Activated T-cell treated with anti-CD3 and anti-CD28 coated beads for 1 hour (primary cell): Measurements from ENCODE around the gene SIRT7.

ENCODE experiments used
- DNase-seq: peaks from one replicate; pipeline ENCODE4 v3.0.0-alpha.2; 2020; ENCODE audit warnings: low read depth

Gene SIRT7

DNA sequence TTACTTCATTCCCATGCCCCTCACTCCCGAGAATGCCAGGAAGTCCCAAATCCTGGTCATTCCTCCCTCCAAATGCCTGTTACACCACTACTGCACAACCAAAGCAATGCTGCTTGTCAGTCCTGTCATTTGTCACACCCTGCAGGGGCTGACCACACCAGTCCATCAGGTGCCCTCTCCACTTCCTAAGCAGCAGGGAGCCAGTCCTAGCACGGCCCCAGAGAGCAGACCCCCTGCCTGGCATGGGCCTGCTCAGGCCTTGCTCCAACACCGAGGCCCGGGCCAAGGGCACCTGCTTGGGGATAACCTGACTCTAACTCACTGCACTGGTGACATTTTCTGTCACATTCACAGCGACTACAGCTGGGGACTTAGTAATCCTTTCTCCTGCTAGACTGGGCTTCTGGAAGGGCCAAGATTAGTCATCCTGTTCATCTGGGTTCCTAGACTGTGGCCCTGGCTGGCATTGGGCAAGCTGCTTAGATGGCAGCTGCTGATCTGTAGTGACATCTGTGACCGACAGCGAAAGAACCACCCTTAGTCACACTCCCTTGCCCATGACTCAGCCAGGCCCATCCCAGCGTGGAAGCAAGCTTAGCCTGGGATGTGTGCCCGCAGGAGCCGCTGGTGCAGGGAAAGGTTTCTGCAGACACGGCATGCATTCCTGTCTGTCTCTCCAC, 32.0 kb downstream of the SIRT7 start:
- DNase-seq, result no peak

DNA sequence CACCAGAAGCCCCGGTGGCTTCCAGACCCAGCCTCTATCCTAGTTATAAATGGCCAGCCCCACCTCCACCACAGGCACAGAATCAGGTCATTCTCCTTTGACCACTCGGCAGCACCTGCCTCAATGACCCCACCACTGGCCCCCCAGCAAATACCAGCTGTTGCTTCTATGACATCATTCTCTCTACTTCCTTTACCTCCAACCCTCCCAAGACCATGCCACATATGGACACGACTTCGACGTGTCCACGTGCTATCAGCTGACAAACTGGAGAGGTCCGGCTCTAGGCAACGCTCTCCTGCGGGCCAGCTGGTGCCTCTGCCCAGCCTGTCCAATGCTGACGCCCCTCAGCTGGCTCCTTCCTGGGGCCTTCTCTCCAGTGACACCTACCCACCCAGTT, 32.5 kb downstream of the SIRT7 start:
- no peak for DNase-seq

DNA sequence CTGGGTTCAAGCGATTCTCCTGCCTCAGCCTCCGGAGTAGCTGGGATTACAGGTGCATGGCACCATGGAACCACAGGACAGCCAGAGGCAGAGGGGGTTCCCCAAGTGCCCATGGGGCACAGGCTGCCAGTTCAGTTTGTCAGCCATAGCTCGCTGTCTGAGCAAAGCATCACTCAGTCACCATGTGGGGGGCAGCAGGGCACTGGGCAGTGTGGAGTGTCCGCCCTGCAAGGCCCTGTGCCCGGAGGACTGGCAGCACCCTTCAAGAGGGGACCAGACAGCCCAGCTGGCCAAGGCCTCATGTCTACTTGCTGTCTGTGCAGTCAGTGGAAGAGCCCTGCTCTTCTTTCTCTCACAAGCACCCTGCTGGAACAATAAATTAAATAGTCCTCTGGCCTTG, 33.0 kb downstream of the SIRT7 start:
- DNase-seq, result no peak

DNA sequence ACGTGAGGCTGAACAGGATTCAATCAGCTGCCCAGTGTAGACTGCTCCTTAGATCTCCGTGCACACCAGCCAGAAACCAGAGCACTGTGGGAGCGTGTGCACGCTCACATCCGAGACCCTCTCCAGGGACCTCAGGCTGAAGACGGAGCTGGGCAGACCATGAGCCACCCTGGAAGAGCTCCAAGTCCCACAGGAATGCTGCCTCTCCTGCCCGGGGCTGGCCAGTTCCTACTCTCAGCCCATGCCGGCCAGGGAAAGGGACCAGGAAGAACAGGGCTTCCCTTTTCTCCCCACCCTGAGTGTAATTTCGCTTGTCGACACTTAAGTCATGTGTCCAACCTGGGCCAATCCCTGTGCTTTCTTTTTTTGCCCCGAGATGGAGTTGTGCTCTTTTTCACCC, 33.5 kb downstream of the SIRT7 start:
- DNase-seq, result no peak

DNA sequence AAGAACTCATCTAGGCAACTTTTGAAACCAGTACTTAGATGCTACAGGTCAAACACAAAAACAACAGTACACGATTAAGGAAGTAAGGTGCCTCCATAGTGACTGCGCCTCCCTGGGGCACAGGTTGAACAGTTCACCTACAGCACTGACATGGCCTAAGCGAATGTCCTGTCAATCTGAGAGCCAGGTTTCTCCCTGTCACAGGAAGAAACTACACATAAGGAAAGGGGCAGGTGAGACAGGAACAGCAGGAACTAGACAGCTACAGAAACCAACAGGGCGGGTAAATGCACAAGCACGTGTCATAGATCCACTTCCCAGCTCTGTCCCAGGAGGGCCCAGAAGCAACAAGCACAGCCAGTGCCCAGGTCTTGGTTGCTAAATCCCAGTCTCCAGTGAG, 38.9 kb downstream of the SIRT7 start:
- DNase-seq, result no peak

DNA sequence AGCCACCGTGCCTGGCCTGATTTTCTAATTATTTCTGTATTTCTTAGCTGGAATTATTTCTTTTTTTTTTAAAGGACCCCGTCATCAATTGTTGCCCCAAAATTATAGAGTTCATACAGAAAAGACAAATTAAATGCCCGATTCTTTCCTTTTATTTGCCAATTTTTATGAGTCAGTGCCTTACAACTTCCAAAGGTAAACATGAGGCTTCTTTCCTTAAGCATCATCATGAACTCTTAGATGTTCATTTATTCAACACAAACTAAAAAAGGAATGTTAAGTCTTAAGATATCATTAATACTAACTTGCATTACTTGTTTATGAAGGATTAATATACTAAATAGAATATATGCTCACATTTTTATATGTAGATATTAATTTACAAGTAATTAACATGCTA, 39.7 kb downstream of the SIRT7 start:
- no peak for DNase-seq

DNA sequence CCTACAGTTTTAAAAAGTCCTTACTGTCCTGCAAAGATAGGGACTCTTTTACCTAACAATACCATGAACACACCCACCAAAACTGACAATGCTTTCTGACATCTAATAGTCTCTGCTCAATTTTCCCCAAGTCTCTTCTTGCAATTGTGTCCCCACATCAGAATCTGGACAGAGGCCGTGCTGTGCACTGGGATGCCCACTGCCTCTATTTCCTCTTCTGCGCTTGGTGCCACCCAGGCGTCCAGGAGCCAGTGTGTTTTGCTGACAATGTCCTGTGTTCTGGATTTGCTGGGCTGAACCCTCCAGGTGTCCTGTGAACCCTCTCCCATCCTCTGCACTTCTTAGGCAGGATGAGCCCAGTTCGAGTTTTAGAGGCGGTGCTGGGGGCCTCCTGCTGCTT, 40.4 kb downstream of the SIRT7 start:
- DNase-seq, result no peak

DNA sequence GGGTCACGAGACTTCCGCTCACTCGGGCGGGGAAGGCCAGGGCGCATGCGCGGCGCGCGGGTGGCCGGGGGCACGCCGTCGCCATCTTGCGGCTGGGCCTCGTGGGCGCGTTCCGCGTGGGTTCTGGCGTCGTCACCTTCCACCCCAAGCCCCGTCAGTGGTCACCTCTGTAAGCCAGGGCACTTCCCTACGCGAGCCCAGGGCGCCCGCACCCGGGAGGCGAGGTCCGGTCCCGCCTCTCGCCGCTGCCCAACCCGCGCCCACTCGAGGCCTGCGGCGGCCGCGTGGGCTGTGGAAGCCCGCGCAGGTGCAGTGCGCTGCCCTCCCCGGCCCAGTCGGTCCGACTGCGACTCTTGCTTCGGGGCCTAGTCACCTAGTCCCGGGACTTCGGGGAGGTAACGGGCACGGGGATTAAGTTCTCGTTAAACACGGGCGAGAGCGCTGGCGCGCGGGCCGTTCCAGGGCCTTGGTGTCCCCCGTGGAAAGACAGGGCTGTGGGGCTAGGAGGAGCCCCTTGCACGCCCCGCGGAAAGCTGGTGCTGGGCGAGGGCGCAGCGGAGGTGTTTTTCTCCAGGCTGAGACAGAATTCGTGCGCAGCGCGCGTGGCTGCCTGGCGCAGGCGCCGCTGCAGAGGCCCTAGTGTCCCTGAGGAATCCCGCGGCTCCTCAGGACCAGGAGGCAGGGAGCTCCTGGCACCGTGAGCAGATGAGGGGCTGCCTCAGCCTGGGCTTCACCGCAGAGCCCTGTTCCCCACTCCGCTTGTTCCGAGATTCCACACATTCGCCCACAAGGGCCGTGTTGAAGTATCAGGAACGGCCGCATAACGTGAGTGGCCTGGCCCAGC, 46.4 kb downstream of the SIRT7 start:
- peak; percentile 95 for DNase-seq

DNA sequence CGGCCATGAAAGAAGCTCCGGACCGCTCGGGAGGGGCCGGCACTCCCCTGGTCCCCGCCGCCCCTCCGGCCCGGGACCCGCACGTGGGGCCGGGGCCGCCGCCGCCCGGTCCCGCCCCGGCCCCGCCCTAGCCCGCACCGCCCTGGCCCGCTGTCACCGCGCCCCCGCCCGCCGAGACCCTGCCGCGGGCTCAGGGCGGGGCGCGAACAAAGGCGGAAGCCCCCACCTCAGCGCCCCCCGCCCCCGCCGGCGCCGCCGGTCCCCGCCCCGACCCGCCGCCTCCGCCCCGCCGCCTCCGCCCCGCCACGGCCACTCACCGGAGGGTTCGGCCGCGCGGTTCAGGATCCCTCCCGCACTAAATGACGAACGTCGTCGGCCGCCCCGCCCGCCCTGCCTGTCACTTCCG, 47.0 kb downstream of the SIRT7 start, which contains the start of gene ARHGDIA:
ARHGDIA (minus strand) TSS at position 357 of the 406 bp plus-strand sequence. CDS start 1,407 bp downstream, outside the sequence.
- no peak for DNase-seq

DNA sequence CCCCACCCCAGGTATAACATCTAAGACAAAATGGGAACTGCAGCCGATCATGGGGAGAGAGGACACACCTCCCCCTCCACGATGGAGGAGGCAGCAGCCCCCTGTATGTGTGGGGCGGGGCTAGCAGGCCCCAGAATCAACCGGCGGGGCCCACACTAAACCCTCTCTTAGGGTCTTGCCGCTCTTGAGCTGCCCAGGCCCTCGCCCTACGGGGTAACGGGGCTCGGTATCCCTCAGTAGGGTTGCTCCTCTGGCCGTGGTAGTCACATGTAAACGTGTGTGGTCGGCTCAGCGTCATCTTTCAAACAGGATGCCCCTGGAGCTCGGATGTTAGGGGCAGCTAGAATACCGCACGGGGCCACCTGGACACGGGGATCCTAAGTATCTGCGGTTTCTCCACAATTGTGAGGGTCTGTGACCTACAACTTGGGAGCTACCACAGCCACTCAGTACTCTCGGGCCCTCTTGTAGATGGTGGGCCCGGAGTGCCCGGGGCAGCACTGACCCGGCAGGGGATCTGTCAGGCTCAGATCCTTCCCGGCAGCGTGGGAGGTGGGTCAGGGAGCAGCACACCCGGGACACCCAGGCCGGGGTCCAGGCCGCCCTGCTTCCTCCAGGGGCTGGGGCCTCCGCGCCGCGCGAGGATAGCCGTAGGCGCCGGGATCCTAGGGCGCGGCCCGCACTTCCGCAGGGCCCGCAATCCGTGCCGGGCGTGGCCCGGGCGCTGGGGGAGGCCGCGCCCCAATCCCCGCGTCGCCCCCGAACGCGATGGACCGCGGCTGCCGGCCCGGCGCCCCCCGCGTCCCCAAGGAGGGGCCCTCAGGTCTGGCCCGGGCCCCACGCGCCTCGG, 47.6 kb downstream of the SIRT7 start:
- no peak for DNase-seq

DNA sequence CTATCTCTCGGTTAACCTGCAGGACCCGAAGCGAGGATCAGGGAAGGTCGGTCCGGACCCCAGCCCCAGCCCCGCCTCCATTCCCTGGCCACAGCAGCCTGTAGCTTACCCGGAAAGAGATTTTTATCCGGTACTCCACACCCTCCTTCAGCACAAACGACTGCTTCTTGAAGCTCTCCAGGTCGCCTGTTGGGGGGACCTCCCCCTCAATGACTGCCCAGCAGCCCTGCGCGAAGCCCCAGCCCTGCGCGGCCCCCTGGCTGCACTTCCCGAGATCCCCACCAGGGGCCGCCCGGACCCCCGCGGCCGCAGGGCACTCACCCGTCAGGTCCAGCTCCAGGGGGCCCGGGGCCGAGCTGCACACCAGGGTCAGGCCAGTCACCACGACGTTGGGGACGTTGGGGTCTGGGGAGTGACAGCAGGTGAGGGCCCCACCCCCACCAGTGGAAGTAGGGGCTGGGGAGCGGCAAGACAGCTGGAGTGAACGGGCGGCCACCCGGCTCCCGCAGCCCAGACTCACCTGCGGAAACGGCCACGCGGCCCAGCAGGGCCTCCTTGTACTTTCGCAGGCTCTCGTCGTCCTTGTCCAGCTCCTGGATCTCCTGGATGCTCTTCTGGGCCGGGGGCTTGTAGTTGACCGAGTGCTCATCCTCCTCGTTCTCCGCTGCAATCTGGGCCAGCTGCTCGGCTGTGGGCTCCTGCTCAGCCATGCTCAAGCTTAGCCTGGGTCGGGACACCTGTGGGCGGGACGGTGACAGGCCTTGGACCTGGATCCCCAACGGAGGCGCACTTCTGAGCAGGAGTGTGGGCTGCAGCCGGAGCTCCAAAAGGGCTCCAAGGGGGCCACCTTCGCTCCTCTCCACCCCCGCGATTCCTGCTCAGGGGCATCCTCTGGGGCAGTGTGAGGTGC, 48.5 kb downstream of the SIRT7 start:
- DNase-seq, result no peak

DNA sequence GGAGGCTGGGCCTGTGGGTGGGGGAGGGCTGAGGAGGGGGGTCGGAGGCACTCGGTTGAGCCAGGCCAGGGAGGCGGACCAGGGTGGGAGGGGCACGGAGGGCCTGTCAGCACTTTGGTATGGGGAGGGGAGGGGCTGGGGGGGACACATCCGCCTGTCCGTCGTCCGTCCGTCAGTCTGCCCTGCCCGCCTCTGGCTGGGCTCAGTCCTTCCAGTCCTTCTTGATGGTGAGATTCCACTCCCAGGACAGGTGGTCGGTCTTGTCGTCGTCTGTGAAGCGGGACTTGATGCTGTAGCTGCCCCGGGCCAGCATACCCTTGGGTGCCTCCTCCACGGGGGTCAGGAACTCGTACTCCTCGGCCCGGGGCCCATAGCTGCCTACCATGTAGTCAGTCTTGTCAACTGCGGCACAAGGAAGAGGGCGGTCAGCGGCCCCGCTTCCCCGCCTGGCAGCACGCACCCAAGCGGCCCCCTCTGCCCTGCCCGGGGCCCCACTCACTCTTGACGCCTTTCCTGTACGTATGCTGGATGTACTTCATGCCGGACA, 49.2 kb downstream of the SIRT7 start:
- no peak for DNase-seq

DNA sequence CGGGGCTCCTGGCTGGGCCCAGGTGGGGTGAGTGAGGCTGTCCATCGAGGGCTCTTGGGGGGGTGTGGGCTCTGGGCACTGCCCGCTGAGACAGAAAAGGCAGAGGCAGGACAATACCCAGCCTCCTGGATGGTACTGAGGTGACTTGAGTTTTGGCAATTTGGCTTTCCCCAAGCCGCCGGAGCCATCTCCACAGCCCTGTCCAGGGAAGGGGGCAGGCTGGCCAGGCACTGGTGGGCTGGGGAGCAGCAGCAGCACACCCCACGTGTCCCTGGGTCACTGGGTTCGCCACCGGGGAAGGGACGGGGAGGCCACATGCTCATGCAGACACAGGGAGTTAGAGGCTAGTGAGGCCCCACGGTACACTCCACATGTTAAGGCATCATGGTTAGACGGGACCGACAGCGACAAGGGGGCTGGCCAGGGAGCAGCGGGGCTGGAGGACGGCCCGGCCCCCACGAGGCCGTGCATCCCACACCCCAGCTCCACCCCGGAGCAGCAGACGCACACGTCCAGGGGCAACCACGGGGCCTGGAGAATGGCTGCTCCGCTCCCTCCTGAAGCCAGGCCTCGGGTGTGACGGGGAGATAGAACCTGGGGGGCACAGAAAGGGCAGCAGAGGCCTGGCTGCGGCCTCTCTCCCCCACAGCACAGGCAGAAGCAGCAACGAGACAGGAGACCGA, 49.8 kb downstream of the SIRT7 start:
- DNase-seq, result no peak

DNA sequence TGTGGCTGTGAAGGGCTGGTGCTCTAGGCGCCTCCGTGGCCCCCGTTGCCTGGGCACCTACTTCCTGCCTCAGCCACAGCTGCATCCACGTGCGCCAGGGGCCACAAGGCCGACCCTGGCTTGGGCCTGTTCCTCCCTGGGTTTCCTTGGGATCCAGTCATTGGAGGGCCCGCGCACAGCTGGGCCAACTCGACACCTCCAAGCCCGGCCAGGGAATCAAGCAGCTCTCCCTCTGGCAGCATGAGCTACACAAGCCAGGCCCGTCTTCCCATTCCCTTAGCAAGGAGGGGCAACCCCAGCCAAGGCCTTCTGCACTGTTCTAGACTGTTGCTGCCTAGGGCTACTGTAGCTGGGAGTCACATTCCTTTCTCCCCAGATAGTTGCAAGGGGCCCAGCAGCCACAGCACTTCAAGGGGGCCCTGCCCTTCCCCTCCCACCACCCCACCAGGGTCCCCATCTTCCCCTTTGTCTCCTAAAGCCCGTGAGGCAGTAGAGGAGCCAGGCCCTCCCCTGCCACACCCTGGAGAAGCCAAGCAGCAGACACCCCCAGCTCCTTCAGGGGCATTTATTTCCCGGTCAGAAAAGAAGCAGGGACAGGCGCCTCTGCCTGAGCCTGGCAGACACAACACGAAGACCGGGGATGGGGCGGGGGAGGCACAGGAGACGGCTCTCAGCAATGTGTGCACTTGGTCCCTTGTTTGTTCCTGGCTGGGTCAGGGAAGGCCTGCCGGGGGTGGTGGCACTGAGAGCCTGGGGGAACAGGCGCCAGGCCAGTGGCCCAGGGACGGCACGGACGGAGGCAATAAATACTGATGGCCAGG, 50.6 kb downstream of the SIRT7 start:
- no peak for DNase-seq

DNA sequence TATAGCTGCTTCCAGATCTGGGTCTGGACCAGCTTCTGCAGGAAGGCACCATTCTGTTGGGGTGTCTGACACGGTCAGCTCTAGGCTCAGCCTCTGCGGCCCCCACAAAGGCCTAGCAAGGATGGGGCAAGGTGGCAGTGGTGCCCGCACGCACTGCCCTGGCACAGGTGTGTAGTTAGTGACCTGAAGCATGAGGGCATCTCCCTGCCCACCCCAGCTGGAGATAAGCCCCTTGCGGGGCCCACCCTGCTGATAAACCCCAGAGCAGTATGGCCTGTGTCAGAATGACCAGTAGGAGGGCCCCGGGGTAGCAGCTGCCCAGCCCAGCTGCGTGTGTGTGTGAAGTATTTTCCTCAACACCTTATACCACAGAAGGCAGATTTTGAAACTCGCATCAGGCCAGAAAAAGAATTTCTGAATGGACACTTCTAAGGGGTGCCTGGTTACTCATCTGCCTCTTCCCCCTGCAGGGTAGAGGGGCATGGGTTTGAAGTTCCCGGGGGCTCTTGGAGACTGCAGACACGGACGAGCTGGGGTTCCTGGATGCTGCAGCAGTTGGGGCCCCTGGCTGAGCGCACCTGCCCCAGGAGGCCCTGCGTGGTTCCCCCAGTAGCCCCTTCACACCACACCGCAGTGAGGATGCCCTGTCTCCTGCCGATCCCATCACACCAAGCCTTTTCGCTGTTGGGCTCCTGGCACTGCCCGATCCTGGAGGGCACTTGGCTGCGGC, 51.4 kb downstream of the SIRT7 start:
- DNase-seq, result no peak

DNA sequence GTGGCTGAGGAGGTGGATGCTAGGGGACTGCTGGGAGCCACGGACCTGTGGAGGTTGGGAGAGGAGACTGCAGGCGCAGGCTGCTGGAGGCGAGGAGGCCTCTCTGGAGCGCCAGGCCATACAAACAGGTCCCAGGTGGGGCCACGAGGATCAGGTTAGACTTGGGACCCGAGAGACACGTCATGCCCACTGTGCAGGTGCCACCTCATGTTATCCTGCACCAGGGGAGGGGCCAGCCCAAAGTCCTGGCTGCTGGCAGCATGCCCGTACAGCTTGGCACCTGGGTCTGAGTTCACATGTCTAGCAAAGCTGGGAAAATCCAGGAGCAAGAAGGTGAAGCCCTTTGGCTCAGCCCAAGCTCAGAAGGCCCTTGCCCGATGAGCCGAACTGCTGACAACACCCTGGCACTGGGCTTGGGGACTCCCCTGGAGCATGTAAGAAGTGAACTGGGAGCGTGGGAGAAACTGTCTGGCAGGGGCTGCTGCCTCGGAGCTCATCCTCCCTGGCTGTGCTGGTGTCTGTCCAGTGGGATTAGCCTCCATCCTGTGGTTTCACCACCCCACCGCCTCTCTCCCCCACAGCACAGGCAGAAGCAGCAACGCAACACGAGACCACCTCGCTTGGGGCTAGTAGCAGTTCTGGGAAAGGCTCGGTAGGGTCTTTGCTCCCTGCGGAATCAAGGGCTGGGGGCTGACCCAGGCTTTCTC, 52.1 kb downstream of the SIRT7 start:
- DNase-seq, result no peak

DNA sequence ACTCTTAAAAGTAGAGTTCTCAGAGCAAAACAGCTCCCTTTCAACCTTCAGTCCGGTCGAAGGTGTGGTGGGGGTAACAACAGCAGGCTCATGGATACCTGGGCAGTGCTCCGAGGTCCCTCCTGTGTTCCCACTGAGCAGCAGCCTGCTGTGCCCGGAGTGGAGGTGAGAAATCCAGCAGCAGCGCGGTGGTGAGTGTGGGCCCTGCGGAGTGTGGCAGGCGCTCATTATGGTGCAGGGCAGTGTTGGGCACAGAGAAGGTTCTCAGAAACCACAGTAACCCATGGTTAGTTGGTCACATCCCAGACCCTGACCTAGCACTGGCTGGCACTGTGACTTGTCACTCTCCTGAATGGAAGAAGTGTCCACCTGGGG, 52.6 kb downstream of the SIRT7 start:
- DNase-seq, result no peak
